Ishikawa (cell line): ENCODE results near the gene KCNK10.
A peak's percentile ranks its signal among the peaks of the same experiment; 100 is the strongest.

ENCODE experiments used
- CEBPB ChIP-seq: IDR thresholded peaks from 2 replicates; pipeline ENCODE4 v1.6.1; 2012
- CREB1 ChIP-seq: IDR thresholded peaks from 2 replicates; pipeline ENCODE4 v1.6.1; 2012; ENCODE audit warnings: low read depth
- EGR1 ChIP-seq: IDR thresholded peaks from 2 replicates; pipeline ENCODE4 v1.6.1; 2012
- EP300 ChIP-seq: IDR thresholded peaks from 2 replicates; pipeline ENCODE4 v1.6.1; 2012; ENCODE audit warnings: borderline replicate concordance
- FOXM1 ChIP-seq: IDR thresholded peaks from 2 replicates; pipeline ENCODE4 v1.6.1; 2012; ENCODE audit warnings: low read depth, borderline replicate concordance
- NFIC ChIP-seq: IDR thresholded peaks from 2 replicates; pipeline ENCODE4 v1.6.1; 2012
- RAD21 ChIP-seq: IDR thresholded peaks from 2 replicates; pipeline ENCODE4 v1.6.1; 2012; ENCODE audit warnings: low read depth
- TAF1 ChIP-seq: IDR thresholded peaks from 2 replicates; pipeline ENCODE4 v1.6.1; 2012; ENCODE audit warnings: low read depth, mild to moderate bottlenecking
- TCF12 ChIP-seq: IDR thresholded peaks from 2 replicates; pipeline ENCODE4 v1.6.1; 2012; ENCODE audit warnings: low read depth
- TEAD4 ChIP-seq: IDR thresholded peaks from 2 replicates; pipeline ENCODE4 v1.6.1; 2012
- YY1 ChIP-seq: IDR thresholded peaks from 2 replicates; pipeline ENCODE4 v1.6.1; 2012; ENCODE audit warnings: low read depth
- ZBTB7A ChIP-seq: IDR thresholded peaks from 2 replicates; pipeline ENCODE4 v1.6.1; 2012; ENCODE audit warnings: low read depth
- TF ChIP-seq, protein P1 (sequence below): IDR thresholded peaks from 2 replicates; pipeline ENCODE4 v1.6.1; 2012
- TF ChIP-seq, protein P2 (sequence below): IDR thresholded peaks from 2 replicates; pipeline ENCODE4 v1.6.1; 2012
- TF ChIP-seq, protein P3 (sequence below): IDR thresholded peaks from 2 replicates; pipeline ENCODE4 v1.6.1; 2012; ENCODE audit warnings: low read depth, mild to moderate bottlenecking

KCNK10 gene

DNA sequence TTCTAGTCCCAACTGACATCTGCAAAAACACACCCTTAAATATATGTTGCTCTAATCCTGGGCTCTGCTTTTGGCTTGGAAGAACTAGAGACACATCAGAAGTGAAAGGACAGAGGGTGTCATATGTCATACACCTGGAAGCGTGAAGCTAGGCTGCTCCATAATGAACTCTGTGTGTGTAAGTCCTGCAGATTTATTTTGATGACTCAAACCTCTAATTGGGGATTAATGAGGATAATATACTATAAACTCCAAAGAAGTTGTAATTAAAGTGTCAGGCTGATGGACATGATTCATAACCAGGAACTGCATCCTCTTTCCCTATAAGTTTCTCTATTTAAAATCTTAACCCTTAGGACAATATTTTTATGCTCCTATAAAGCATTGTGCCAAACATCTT is 4.4 kb upstream of the KCNK10 start:
- TF ChIP-seq NFIC, result no peak

DNA sequence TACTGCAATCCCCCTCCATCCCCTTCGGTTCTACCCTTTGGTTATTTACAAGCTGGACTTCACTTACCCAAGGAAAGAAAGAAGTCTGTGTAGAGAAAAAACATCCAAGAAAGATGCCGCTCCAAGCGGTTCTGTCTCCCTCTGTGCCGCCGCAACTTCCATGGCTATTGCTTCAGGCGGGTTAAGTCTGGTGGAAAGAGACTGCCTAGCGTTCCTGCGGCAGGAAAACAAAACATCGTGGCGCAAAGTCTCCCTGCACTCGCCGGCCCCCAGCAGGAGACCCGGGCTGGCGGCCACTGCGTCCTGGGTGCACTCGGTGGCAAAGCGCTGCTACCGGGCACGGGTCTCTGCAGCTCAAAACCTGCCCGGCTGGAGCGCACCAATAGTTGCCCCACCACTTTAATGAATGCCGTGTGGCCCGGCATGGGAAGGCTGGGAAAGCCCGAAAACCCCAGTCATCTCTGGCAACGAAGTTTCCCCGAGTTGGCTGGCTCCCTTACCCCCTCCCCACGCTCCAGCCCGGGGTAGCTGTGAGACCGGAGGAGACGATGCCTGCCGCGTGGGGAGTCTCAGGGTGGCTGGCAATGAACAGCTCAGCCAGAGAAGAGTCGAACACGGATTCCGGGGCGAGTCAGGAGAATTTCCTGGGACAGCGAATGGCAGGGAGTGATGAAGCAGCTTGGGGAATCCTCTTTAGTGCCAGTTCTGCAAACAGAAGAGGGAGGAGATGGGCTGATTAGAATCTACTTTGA is 3.5 kb upstream of the KCNK10 start:
- no peak for TF ChIP-seq TCF12
- TF ChIP-seq TEAD4, result no peak

- TF ChIP-seq EP300 (no peak), TEAD4 (no peak), NFIC (no peak)
Observed at GRCh38 chr14:88325883-88326282, 2.8 kb upstream of the KCNK10 start.

DNA sequence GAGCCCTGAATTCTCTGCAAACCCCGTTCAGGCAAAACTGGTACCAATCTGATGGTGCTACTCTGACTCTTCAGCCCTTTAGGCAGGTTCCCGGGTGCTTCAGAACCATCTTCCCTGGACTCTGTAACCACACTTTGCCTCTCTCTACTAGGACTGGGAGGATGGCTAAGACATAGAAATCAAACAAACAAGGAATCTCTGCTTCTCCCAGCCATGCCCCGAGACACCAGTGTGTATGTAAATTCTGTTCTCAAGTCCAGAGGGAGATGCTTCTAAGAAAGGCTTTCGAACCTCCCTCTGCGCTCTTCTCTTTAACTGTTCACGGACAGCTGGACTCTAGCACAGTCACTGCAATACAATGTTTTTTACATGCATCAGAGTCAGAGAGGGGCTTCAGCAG is 1.9 kb upstream of the KCNK10 start:
- TF ChIP-seq TAF1 (no peak), CEBPB (no peak), EP300 (no peak), CREB1 (no peak), TCF12 (no peak), FOXM1 (no peak), YY1 (no peak), TEAD4 (no peak), NFIC (no peak), RAD21 (no peak), EGR1 (no peak), ZBTB7A (no peak)
- TF ChIP-seq, protein P1, sequence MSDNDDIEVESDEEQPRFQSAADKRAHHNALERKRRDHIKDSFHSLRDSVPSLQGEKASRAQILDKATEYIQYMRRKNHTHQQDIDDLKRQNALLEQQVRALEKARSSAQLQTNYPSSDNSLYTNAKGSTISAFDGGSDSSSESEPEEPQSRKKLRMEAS, result no peak
- TF ChIP-seq, protein P2, sequence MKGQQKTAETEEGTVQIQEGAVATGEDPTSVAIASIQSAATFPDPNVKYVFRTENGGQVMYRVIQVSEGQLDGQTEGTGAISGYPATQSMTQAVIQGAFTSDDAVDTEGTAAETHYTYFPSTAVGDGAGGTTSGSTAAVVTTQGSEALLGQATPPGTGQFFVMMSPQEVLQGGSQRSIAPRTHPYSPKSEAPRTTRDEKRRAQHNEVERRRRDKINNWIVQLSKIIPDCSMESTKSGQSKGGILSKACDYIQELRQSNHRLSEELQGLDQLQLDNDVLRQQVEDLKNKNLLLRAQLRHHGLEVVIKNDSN, result no peak
- TF ChIP-seq, protein P3, sequence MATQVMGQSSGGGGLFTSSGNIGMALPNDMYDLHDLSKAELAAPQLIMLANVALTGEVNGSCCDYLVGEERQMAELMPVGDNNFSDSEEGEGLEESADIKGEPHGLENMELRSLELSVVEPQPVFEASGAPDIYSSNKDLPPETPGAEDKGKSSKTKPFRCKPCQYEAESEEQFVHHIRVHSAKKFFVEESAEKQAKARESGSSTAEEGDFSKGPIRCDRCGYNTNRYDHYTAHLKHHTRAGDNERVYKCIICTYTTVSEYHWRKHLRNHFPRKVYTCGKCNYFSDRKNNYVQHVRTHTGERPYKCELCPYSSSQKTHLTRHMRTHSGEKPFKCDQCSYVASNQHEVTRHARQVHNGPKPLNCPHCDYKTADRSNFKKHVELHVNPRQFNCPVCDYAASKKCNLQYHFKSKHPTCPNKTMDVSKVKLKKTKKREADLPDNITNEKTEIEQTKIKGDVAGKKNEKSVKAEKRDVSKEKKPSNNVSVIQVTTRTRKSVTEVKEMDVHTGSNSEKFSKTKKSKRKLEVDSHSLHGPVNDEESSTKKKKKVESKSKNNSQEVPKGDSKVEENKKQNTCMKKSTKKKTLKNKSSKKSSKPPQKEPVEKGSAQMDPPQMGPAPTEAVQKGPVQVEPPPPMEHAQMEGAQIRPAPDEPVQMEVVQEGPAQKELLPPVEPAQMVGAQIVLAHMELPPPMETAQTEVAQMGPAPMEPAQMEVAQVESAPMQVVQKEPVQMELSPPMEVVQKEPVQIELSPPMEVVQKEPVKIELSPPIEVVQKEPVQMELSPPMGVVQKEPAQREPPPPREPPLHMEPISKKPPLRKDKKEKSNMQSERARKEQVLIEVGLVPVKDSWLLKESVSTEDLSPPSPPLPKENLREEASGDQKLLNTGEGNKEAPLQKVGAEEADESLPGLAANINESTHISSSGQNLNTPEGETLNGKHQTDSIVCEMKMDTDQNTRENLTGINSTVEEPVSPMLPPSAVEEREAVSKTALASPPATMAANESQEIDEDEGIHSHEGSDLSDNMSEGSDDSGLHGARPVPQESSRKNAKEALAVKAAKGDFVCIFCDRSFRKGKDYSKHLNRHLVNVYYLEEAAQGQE, result no peak

DNA sequence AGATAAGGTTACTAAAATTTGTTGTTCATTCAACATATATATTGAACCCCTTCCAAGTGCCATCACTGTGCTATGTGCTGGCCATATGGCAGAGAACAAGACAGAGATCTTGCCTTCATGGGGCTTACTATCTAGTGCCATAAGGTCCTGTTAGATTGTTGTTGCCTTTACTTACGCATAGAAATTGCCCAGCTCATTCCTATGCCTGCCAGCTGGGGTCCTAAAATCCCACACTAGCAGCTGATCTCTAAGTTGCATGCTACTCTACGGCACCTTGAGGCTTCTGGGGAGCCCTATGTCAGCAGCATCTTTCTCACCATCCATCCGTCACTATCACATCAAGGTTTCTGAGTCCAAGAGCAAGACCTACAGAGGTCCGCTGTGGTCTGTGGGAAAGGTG is 1.4 kb upstream of the KCNK10 start:
- TF ChIP-seq RAD21 (no peak), EGR1 (no peak), TAF1 (no peak), NFIC (no peak), EP300 (no peak)
- TF ChIP-seq, protein P2, result no peak
- TF ChIP-seq, protein P1, result no peak

- TF ChIP-seq, protein P1, result 0 out of 2 replicates have a peak, but pooled peaks have one; percentile 30
- no peak for TF ChIP-seq RAD21
Observed at GRCh38 chr14:88323523-88324199, 592 bp upstream of the KCNK10 start.

- TF ChIP-seq CREB1 (no peak), TCF12 (no peak), NFIC (no peak), FOXM1 (no peak), TAF1 (no peak), YY1 (no peak), TEAD4 (no peak), CEBPB (no peak), EGR1 (no peak), EP300 (no peak), ZBTB7A (no peak), RAD21 (no peak)
- TF ChIP-seq, protein P1, result no peak
- TF ChIP-seq, protein P2, result no peak
- TF ChIP-seq, protein P3, result no peak
Observed at GRCh38 chr14:88322504-88323085, 474 bp downstream of the KCNK10 start.
